Stimulated activated CD4-positive, alpha-beta T cell treated with anti-CD3 and anti-CD28 coated beads, Interleukin-4, amount 100 ng/mL, for 48 hours (primary cell): ENCODE data around the gene PSMB4.

ENCODE experiments used
- DNase-seq, 2 donors: peaks; one replicate each; pipeline ENCODE4 v3.0.0-alpha.2; 2020; ENCODE audit warnings: low read depth in 2 of 2

PSMB4 gene

DNA sequence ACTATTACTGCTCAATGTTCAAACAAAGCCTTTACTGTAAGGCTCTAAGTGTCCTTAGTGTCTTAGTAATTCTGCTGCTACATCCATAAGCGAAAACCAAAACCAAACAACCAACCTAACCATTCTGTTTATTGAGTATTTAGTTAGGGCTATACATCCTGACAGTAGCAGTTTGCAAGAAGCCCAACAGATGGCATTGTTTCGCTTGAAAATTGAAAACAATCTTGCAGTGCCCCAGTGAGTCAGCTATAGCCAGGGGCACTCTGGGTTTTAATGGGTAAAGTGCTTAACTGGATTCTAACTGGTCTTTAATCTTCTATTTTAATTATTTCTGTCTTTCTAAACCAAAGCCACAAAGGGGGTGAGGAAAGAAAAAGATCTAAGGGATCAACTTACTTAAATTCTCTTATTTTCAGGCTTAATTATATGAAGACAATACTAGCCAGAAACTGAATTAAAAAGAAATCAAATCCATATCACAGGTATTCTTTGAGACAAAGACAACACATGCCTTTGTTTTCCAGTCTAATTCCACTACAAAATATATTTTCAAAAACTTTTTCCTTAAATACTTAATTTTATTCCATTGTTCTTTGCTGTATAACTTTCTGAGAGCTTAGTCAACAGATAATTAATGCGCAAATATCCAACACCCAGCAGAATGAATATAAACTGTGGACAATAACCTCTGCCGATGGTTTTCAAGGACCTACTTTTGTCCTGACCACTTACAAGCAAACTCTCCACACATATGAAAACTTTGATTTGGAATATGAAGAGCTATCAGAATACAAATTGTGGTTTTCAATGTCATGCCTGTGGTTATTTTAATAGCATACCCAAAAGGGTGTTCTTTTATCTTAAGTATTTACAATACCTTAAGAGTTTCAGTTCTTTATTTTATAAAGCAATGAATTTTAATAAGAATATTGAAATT, 44.7 kb downstream of the PSMB4 start:
- peak; percentile 38 to 61 for DNase-seq

- DNase-seq: no peak
Observed at GRCh38 chr1:151444783-151445177, 45.4 kb downstream of the PSMB4 start.

GRCh38 chr1:151447696-151448095, 48.3 kb downstream of the PSMB4 start:
- DNase-seq: no peak
